GM23338 (cell line): ENCODE results near the gene KIF17.

Experiments
- EZH2 ChIP-seq: fragments of 200-600 bp; sonication (generic); IDR thresholded peaks from one replicate; pipeline ENCODE4 v1.8.0; 2017; ENCODE audit warnings: antibody characterized with exemption, mild to moderate bottlenecking, low read depth; ENCODE audit not compliant: unreplicated experiment
- POLR2AphosphoS5 ChIP-seq: IDR thresholded peaks from 2 replicates; pipeline ENCODE4 v1.6.1; 2016; ENCODE audit warnings: antibody characterized with exemption, low read depth
- STAT1 ChIP-seq: IDR thresholded peaks from one replicate; pipeline ENCODE4 v1.6.1; 2016; ENCODE audit warnings: antibody characterized with exemption; ENCODE audit not compliant: unreplicated experiment
- TF ChIP-seq, protein P1 (sequence below), 2 experiments: fragments of 200-600 bp in 1 of 2; sonication (generic) in 1 of 2; conservative IDR thresholded peaks; 2 replicates each; pipeline versions ENCODE4 v1.5.1 to v1.6.1; 2016 to 2017; ENCODE audit warnings: antibody characterized with exemption in 2 of 2, low read depth in 2 of 2, mild to moderate bottlenecking in 2 of 2, moderate library complexity in 1 of 2
- TF ChIP-seq, protein P2 (sequence below): IDR thresholded peaks from one replicate; pipeline ENCODE4 v1.6.1; 2018; ENCODE audit warnings: antibody characterized with exemption; ENCODE audit not compliant: unreplicated experiment

DNA sequence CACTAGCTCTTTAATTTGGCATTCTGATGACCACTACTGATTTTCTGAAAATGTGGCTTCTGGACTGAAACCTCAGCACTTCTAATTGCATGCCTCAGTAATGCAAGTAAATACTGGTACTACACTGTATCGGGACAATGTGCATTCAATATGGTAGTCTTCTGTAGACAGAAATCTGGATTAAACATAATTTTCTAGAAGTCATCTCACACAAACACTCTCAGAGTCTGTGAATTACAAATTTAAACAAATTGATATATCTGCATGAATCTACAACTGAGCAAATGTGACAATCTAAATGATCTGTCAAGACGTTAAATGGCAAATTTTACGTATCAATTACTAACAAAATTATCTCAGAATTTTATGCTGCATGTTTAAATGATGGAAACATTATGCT lies 45.6 kb upstream of the KIF17 start:
- no peak for TF ChIP-seq POLR2AphosphoS5
- no peak for TF ChIP-seq EZH2
- TF ChIP-seq STAT1, result no peak
- TF ChIP-seq, protein P1, sequence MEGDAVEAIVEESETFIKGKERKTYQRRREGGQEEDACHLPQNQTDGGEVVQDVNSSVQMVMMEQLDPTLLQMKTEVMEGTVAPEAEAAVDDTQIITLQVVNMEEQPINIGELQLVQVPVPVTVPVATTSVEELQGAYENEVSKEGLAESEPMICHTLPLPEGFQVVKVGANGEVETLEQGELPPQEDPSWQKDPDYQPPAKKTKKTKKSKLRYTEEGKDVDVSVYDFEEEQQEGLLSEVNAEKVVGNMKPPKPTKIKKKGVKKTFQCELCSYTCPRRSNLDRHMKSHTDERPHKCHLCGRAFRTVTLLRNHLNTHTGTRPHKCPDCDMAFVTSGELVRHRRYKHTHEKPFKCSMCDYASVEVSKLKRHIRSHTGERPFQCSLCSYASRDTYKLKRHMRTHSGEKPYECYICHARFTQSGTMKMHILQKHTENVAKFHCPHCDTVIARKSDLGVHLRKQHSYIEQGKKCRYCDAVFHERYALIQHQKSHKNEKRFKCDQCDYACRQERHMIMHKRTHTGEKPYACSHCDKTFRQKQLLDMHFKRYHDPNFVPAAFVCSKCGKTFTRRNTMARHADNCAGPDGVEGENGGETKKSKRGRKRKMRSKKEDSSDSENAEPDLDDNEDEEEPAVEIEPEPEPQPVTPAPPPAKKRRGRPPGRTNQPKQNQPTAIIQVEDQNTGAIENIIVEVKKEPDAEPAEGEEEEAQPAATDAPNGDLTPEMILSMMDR (conservative IDR thresholded peaks at IDR 0.05; ENCODE audit: low read depth in 2 of 2), result no peak
- TF ChIP-seq, protein P2, sequence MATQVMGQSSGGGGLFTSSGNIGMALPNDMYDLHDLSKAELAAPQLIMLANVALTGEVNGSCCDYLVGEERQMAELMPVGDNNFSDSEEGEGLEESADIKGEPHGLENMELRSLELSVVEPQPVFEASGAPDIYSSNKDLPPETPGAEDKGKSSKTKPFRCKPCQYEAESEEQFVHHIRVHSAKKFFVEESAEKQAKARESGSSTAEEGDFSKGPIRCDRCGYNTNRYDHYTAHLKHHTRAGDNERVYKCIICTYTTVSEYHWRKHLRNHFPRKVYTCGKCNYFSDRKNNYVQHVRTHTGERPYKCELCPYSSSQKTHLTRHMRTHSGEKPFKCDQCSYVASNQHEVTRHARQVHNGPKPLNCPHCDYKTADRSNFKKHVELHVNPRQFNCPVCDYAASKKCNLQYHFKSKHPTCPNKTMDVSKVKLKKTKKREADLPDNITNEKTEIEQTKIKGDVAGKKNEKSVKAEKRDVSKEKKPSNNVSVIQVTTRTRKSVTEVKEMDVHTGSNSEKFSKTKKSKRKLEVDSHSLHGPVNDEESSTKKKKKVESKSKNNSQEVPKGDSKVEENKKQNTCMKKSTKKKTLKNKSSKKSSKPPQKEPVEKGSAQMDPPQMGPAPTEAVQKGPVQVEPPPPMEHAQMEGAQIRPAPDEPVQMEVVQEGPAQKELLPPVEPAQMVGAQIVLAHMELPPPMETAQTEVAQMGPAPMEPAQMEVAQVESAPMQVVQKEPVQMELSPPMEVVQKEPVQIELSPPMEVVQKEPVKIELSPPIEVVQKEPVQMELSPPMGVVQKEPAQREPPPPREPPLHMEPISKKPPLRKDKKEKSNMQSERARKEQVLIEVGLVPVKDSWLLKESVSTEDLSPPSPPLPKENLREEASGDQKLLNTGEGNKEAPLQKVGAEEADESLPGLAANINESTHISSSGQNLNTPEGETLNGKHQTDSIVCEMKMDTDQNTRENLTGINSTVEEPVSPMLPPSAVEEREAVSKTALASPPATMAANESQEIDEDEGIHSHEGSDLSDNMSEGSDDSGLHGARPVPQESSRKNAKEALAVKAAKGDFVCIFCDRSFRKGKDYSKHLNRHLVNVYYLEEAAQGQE, result no peak
